GM12878 (cell line): Measurements from ENCODE around the gene LMBR1. TPM values are rescaled to one million over a fixed set of nuclear protein-coding genes. Genes with fewer than 3 reads are reported as not detected.

Source experiments
- ATAC-seq: fragments of 200-7000 bp; cut with Tn5 transposase; 3 replicates; pipeline ENCODE4 v1.9.1; 2020; ENCODE audit warnings: mild to moderate bottlenecking, moderate library complexity
- BruUV-seq: library from RNA; stranded (reverse); fragments of 400-500 nt; replicated peaks from 2 replicates; lab custom pipeline; 2021; lab: Mats Ljungman, UMichigan
- CTCF ChIA-PET: fragments of 300-600 bp; sonication (Branson Sonifier 250); formaldehyde crosslinking; extraction: SDS; loops from one replicate; lab custom pipeline; 2021; ENCODE audit warnings: inconsistent platforms; lab: Yijun Ruan, JAX
- POLR2A ChIA-PET: fragments of 350-600 bp; formaldehyde crosslinking; extraction: SDS; loops from one replicate; lab custom pipeline; 2021; ENCODE audit warnings: inconsistent platforms; lab: Charles Lee
- RAD21 ChIA-PET: fragments of 300-600 bp; sonication (Branson Sonifier 250); formaldehyde crosslinking; loops from one replicate; lab custom pipeline; 2023; ENCODE audit warnings: antibody characterized with exemption; ENCODE audit not compliant: unreplicated experiment; lab: Charles Lee
- SMC1A ChIA-PET: fragments of 300-600 bp; sonication (Branson Sonifier 250); formaldehyde crosslinking; loops from one replicate; lab custom pipeline; 2023; ENCODE audit not compliant: unreplicated experiment, uncharacterized antibody; lab: Charles Lee
- DNase-seq: peaks from one replicate; pipeline ENCODE4 v3.0.0-alpha.2; 2011; ENCODE audit warnings: low read depth, low spot score
- FAIRE-seq: peaks from 3 replicates; lab custom pipeline; 2011; peaks lifted over from hg19 to GRCh38; lab: Jason Lieb, UNC
- H2AFZ ChIP-seq: 2 replicates; pipeline ENCODE4 v1.6.0; 2011; ENCODE audit warnings: low read depth, low read length, control low read depth; ENCODE audit not compliant: control insufficient read depth
- H3K27ac ChIP-seq: 2 replicates; pipeline ENCODE4 v1.5.1; 2011; ENCODE audit warnings: control low read depth; ENCODE audit not compliant: control insufficient read depth, insufficient read depth
- H3K27me3 ChIP-seq, 2 experiments: replicated peaks in 1 of 2; 2 replicates each; pipeline versions ENCODE4 v1.6.0 to v1.6.1; 2011; ENCODE audit warnings: low read length in 1 of 2; ENCODE audit not compliant: control insufficient read depth in 2 of 2, insufficient read depth in 2 of 2
- H3K36me3 ChIP-seq, 2 experiments: 2 replicates each; pipeline ENCODE4 v1.5.1; 2011; ENCODE audit warnings: low read length in 1 of 2; ENCODE audit not compliant: control insufficient read depth in 2 of 2, insufficient read depth in 2 of 2
- H3K4me1 ChIP-seq: 2 replicates; pipeline ENCODE4 v1.6.1; 2011; ENCODE audit warnings: mild to moderate bottlenecking, low read length, moderate library complexity, mixed read lengths; ENCODE audit not compliant: control insufficient read depth, insufficient read depth
- H3K4me2 ChIP-seq: 2 replicates; pipeline ENCODE4 v1.6.0; 2011; ENCODE audit warnings: control low read depth; ENCODE audit not compliant: control insufficient read depth, insufficient read depth
- H3K4me3 ChIP-seq: fragments of 200-600 bp; sonication (generic); 2 replicates; pipeline ENCODE4 v1.5.1; 2016
- H3K79me2 ChIP-seq: 2 replicates; pipeline ENCODE4 v1.6.0; 2011; ENCODE audit warnings: low read length; ENCODE audit not compliant: control insufficient read depth, insufficient read depth
- H3K9ac ChIP-seq: 2 replicates; pipeline ENCODE4 v1.8.0; 2011; ENCODE audit warnings: low read length, control low read depth, mixed read lengths; ENCODE audit not compliant: control insufficient read depth, insufficient read depth
- H3K9me3 ChIP-seq: replicated peaks from 3 replicates; pipeline ENCODE4 v1.5.1; 2011; ENCODE audit warnings: mild to moderate bottlenecking, low read length; ENCODE audit not compliant: control insufficient read depth, insufficient read depth
- H4K20me1 ChIP-seq: 2 replicates; pipeline ENCODE4 v1.6.0; 2011; ENCODE audit not compliant: control insufficient read depth, insufficient read depth
- BCL11A ChIP-seq: IDR thresholded peaks from 2 replicates; pipeline ENCODE4 v1.6.1; 2011; ENCODE audit warnings: low read depth, low read length
- CHD1 ChIP-seq: IDR thresholded peaks from 2 replicates; pipeline ENCODE4 v1.6.1; 2012; ENCODE audit warnings: low read depth, low read length, improper control_type of control experiment
- E2F4 ChIP-seq: IDR thresholded peaks from 2 replicates; pipeline ENCODE4 v1.6.1; 2012; ENCODE audit warnings: low read depth, low read length, improper control_type of control experiment
- E2F8 ChIP-seq: fragments of 450-650 bp; IDR thresholded peaks from 2 replicates; pipeline ENCODE4 v1.6.1; 2018; ENCODE audit warnings: mild to moderate bottlenecking, low read depth, moderate library complexity; ENCODE audit not compliant: partially characterized antibody
- GABPA ChIP-seq: IDR thresholded peaks from 2 replicates; pipeline ENCODE4 v1.6.1; 2014; ENCODE audit warnings: antibody characterized with exemption, low read depth, mild to moderate bottlenecking, inconsistent platforms
- MTA2 ChIP-seq: fragments of 450-650 bp; IDR thresholded peaks from 2 replicates; pipeline ENCODE4 v1.6.1; 2016; ENCODE audit warnings: low read depth, mild to moderate bottlenecking, moderate library complexity
- MXI1 ChIP-seq: fragments of 150-350 bp; IDR thresholded peaks from 2 replicates; pipeline ENCODE4 v1.6.1; 2011; ENCODE audit warnings: low read depth, mild to moderate bottlenecking, inconsistent platforms, low read length, improper control_type of control experiment
- MYC ChIP-seq: IDR thresholded peaks from 2 replicates; pipeline ENCODE4 v1.6.1; 2011; ENCODE audit warnings: mild to moderate bottlenecking, low read length, moderate library complexity, inconsistent platforms; ENCODE audit not compliant: insufficient read depth, insufficient replicate concordance, insufficient read length, severe bottlenecking
- PRDM15 ChIP-seq: fragments of 450-650 bp; formaldehyde crosslinking; IDR thresholded peaks from 2 replicates; pipeline ENCODE4 v1.4.0; 2020; ENCODE audit warnings: mild to moderate bottlenecking, moderate library complexity
- RAD51 ChIP-seq: fragments of 450-650 bp; IDR thresholded peaks from 2 replicates; pipeline ENCODE4 v1.6.1; 2016; ENCODE audit warnings: moderate library complexity, mild to moderate bottlenecking, inconsistent platforms
- SMAD5 ChIP-seq: IDR thresholded peaks from 2 replicates; pipeline ENCODE4 v1.6.1; 2016; ENCODE audit warnings: antibody characterized with exemption, low read depth
- STAT1 ChIP-seq: fragments of 450-650 bp; conservative IDR thresholded peaks from 2 replicates; pipeline ENCODE4 v1.6.1; 2014; ENCODE audit warnings: antibody characterized with exemption, mild to moderate bottlenecking
- STAT3 ChIP-seq: IDR thresholded peaks from 2 replicates; pipeline ENCODE4 v1.6.1; 2011; ENCODE audit warnings: low read depth, low read length, improper control_type of control experiment
- TAF1 ChIP-seq: IDR thresholded peaks from 2 replicates; pipeline ENCODE4 v1.6.1; 2011; ENCODE audit warnings: mild to moderate bottlenecking, low read depth, low read length, borderline replicate concordance
- TARDBP ChIP-seq: IDR thresholded peaks from 2 replicates; pipeline ENCODE4 v1.6.1; 2016; ENCODE audit warnings: borderline replicate concordance
- ZNF207 ChIP-seq: fragments of 450-650 bp; IDR thresholded peaks from 2 replicates; pipeline ENCODE4 v1.6.1; 2014; ENCODE audit warnings: antibody characterized with exemption, mild to moderate bottlenecking, borderline replicate concordance
- ZNF217 ChIP-seq: fragments of 450-650 bp; IDR thresholded peaks from 2 replicates; pipeline ENCODE4 v1.6.1; 2017; ENCODE audit warnings: antibody characterized with exemption, mild to moderate bottlenecking
- ZNF274 ChIP-seq: IDR thresholded peaks from one replicate; pipeline ENCODE4 v1.8.0; 2011; ENCODE audit not compliant: insufficient read length, insufficient read depth
- WGBS: methylation state at CpG from one replicate; pipeline ENCODE4 v1.1.6; 2016; ENCODE audit warnings: low lambda C conversion rate; ENCODE audit not compliant: insufficient replicate concordance, insufficient coverage; ENCODE audit errors: missing lambda C conversion rate; 5-methylcytosine and 5-hydroxymethylcytosine counted together
- in situ Hi-C: fragments of 300-500 bp; cut with MboI; formaldehyde crosslinking; loops from 9 replicates; pipeline ENCODE4 v1.14.3; 2018; ENCODE audit warnings: mixed read lengths
- intact Hi-C: fragments of 100-400 bp; cut with micrococcal nuclease; formaldehyde crosslinking; loops from one replicate; pipeline ENCODE4 v1.14.2; 2022; ENCODE audit not compliant: unreplicated experiment
- polyA plus RNA-seq, 11 experiments: library from polyadenylated mRNA; depleted of rRNA in 4 of 11; unstranded in 6 of 11; stranded (reverse) in 5 of 11; fragments of >200 nt; fragmentation: Nextera tagmentation in 4 of 11; fragmentation: Illumina TruSeq in 1 of 11; extraction: Ambion mirVana in 4 of 11; extraction: Trizol in 1 of 11; gene quantifications; 1 replicate in 1 of 11; 2 replicates in 10 of 11; pipeline versions ENCODE4 v1.2.1 to v1.2.3, GENCODE V29; 2011 to 2016; ENCODE audit warnings: inconsistent platforms in 2 of 11, missing spikeins in 2 of 11, low read depth in 1 of 11
- total RNA-seq, 4 experiments: library from RNA; depleted of rRNA in 3 of 4; stranded (reverse); fragments of >200 nt in 3 of 4; fragmentation: Illumina TruSeq in 1 of 4; extraction: Trizol in 1 of 4; gene quantifications; 2 replicates each; pipeline versions ENCODE4 v1.2.1 to v1.2.3, GENCODE V29; 2013 to 2021

Gene LMBR1
- total and polyA plus RNA-seq, 10 of the 15 experiments (the other 5 are each of a cell fraction or from before 2014, with no cell fraction given), result 4.0 to 63.5 (median 28.8) TPM

- Histone ChIP-seq H3K9me3 (no peaks in the 10 kb centered on the region), H2AFZ (no peak overlapping the region), H4K20me1 (no peaks in the 10 kb centered on the region), H3K27ac (no peak overlapping the region), H3K79me2 (no peaks in the 10 kb centered on the region), H3K27me3 (no peaks in the 10 kb centered on the region; a peak in 1 of 4 replicates), H3K4me3 (no peak overlapping the region), H3K36me3 (no peaks in the 10 kb centered on the region), H3K4me2 (no peak overlapping the region), H3K4me1 (peaks cover 25% of the 10 kb centered on the region), H3K9ac (no peak overlapping the region)
- ATAC-seq (no peak), FAIRE-seq (no peak), DNase-seq (no peak)
- in situ Hi-C loops, result no loop called here
- intact Hi-C loops, result loop anchor here (5.0 to 10.0 kb wide), 2 partner anchors 117 to 240 kb away; partner anchors contain the start of genes MNX1 and UBE3C
- SMC1A ChIA-PET, result no interaction called here
- POLR2A ChIA-PET, result no interaction called here
- no TSS peak for BruUV-seq
- RAD21 ChIA-PET, result no interaction called here
- CTCF ChIA-PET, result no interaction called here
- WGBS, result 87% methylated on average over 8 of the region's 8 CpGs
- TF ChIP-seq MXI1 (no peak), STAT3 (no peak), CHD1 (no peak), E2F8 (no peak), RAD51 (no peak), TAF1 (no peak), ZNF217 (no peak), TARDBP (no peak), E2F4 (no peak), BCL11A (no peak), ZNF274 (no peak), MTA2 (no peak), ZNF207 (no peak), PRDM15 (CRISPR knock-in tag) (no peak), SMAD5 (no peak), STAT1 (no peak), GABPA (no peak), MYC (no peak)
Measured at GRCh38 chr7:156897673-156898072, 4.7 kb upstream of the LMBR1 start.
